ENCODE measurements around the gene ATP5PO.

Gene ATP5PO

GRCh38 chr21:33898586-33898985 is 17.0 kb downstream of the ATP5PO start:
- DNase-seq (ENCODE audit: low read depth): no peak

GRCh38 chr21:33897739-33898138 is 17.9 kb downstream of the ATP5PO start:
- DNase-seq (ENCODE audit: low read depth): no peak

DNA sequence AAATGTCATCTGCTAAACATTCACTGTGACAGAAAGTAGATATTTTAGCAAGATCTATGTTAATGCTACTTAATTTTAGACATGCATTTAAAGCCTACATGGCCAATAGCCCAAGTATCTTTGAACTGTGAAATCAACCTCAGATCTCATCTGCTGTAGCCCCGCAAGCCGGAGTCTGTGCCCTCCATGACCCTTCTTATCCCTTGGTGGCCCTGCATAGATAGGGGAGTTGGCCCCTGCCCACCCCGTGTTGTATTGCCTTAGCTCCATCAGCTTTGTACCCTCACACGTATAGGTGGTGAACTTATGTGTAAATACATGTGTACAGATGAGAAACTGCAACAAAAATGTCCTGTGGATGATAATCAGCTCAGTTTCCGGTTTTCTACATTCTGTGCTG is 18.5 kb downstream of the ATP5PO start:
- DNase-seq (ENCODE audit: low read depth): no peak

GRCh38 chr21:33896691-33897090 is 18.9 kb downstream of the ATP5PO start:
- no peak for DNase-seq (ENCODE audit: low read depth)

DNA sequence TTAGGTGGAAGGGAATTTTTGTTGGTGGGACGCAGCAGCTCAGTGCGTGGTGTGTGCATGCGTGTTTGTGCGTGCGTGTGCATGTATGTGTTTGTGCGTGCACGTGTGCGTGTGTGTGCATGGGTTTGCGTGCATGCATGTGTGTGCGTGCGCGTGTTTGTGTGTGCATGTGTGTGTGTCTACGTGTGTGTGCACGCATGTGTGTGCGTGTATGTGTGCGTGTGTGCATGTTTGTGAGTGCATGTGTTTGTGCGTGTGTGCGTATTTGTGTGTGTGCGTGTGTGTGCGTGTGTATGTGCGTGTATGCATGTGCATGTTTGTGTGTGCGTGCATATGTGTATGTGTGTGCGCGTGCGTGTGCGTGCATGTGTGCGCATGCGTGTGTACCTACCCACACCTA is 20.2 kb downstream of the ATP5PO start:
- DNase-seq (ENCODE audit: low read depth): no peak

DNA sequence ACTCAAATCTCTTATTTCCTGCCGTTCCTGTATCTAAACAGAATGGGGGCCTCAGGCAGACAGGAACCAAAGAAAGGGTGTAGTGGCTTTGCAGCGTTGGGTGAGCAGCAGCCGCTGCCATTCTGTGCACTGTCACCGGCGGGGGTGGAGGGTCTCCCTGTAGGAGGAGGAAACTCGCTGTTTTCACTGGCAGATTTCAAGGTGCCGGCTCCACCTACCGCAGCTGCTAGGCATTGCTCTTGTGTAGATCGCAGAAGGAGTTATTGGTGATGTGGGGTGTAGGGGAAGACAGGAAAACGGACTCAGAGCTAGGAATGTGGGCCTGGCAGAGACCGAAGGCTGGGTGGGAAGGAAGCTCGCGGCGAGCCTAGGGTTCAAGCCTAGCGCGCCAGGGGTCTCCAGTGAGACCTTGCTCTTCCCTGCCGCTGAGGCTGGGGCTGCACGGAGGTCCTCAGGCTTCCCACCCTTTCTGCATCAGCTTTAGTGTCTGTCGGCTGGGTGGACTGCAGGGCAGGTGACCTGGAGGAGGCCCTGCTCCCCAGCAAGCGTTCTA is 20.8 kb downstream of the ATP5PO start:
- peak; percentile 38 for DNase-seq (ENCODE audit: low read depth)

- no peak for DNase-seq (ENCODE audit: low read depth)
Observed at GRCh38 chr21:33893917-33894316, 21.7 kb downstream of the ATP5PO start.

DNA sequence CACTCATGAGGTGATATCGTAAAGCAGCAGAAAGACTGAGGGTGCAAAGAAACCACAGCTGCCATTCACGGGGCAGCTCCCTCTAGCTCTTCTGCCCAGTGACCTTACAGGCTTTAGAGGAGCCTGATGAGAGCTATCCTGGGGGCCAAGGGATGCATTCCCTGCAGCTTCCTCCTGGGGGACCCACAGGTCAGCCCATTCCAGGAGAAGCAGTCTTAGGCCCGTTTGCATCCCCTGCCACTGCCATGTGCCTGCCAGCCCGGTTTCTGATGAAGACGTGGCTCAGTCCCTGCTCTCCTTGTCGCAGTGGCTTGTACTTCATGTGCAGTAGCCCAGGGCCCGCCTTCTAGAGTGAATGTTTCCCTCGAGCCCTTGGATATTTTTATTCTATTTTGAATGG is 22.8 kb downstream of the ATP5PO start:
- DNase-seq (ENCODE audit: low read depth): no peak

GRCh38 chr21:33890187-33890586 is 25.4 kb downstream of the ATP5PO start:
- no peak for DNase-seq (ENCODE audit: low read depth)

- no peak for DNase-seq (ENCODE audit: low read depth)
Observed at GRCh38 chr21:33886321-33886720, 29.3 kb downstream of the ATP5PO start.

DNA sequence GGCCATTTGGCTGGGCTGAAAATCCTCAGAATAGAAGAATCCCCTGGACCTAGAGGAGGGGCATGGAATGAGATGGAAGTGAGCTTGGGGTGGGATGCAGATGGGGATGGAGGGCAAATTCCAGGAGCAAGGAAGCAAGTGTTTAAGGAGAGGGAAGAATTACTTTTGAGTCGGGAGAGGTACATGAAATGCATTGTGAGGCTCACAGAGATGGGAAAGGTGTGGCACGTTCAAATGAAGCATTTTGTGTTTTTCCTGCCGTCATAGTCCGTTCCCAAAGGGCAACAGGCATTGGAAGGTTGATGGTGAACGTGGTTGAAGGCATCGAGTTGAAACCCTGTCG is 30.5 kb downstream of the ATP5PO start:
- DNase-seq (ENCODE audit: low read depth): no peak

- no peak for DNase-seq (ENCODE audit: low read depth)
Observed at GRCh38 chr21:33884376-33885171, 31.0 kb downstream of the ATP5PO start.

- DNase-seq (ENCODE audit: low read depth): no peak
Observed at GRCh38 chr21:33883118-33883517, 32.5 kb downstream of the ATP5PO start.

GRCh38 chr21:33881689-33882440 is 33.7 kb downstream of the ATP5PO start:
- no peak for DNase-seq (ENCODE audit: low read depth)

DNA sequence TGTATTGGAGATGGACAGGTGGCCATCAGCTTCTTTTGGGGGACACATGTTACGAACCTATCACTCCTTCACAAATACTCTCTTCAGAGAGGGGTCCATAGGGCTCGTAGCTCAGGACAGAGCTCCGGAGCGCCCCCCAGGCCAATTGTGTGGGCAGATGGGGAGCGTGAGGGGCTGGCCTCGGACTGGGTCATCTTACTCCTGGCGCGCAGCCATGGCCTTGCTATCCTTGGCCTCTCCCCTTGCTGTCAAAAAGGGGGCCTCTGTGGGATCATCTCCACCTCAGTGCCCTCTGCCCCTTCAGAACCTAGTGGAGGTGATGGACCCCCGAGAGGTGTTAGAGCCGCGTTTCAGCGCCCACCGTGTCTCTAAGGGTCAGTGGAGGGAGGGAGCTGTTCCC is 35.0 kb downstream of the ATP5PO start:
- DNase-seq (ENCODE audit: low read depth): no peak

DNA sequence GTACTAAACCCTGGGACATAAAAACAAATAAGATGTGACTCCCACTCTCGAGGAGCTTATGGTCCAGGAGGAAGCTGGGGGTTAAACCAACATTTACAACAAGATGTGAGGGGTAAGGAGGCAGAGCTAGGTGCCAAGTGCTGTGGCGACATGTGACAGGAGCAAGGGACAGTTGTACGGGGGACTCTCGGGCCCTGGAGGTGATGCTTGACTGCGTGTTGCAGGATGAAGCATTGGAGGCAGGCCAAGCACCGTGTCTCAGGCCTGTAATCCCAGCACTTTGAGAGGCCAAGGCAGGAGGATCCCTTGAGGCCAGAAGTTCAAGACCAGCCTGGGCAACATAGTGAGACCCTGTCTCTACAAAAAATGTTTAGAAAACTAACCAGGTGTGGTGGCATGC is 36.8 kb downstream of the ATP5PO start:
- DNase-seq (ENCODE audit: low read depth): no peak

DNA sequence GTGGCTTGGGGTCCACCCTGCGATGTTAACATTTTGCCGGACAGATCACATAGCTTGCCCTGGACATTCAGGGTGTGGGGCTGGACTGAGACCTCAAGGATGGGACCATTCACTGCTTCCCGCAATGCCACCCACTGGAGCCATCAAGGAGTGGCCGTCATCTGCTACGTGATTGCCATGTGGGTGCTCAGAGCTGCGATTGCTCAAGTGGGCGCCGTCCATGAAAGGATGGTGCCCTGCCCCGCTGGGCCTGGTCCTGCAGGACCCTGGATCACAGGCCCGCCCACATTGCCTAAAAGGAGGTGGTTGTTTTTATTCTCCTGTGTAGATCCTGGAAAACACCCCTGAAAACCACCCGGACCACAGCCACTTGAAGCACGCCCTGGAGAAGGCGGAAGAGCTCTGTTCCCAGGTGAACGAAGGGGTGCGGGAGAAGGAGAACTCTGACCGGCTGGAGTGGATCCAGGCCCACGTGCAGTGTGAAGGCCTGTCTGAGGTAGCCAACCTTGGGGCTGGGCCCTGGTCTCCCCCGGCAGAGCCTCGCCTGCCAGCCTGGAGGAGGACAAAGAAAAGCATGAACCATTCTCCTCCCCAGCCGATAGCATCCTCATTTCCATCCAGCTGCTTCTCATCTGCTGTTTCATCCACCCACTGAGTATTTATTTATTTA is 40.4 kb downstream of the ATP5PO start:
- DNase-seq (ENCODE audit: low read depth): no peak

DNA sequence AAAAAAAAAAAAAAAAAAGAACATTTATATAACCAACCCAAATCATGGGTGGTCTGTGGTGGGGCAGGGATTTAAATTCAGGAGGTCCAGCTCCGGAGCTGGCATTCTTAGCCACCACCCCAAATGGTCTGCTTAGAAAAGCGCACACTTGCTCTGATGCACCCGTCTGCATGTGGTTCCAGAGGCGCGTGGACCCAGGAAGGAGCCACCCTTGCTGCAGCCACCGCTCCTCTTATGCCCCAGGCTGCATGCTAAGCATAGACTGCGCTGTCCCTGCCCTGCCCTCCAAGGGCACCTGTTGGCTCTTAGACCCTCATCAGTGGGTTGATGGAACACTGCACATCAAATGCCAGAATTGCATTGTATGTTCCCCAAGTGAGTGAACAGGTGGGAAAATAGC is 41.4 kb downstream of the ATP5PO start:
- no peak for DNase-seq (ENCODE audit: low read depth)

- DNase-seq (ENCODE audit: low read depth): no peak
Observed at GRCh38 chr21:33872881-33873515, 42.6 kb downstream of the ATP5PO start.

GRCh38 chr21:33871171-33871570 is 44.4 kb downstream of the ATP5PO start:
- DNase-seq (ENCODE audit: low read depth): no peak

DNA sequence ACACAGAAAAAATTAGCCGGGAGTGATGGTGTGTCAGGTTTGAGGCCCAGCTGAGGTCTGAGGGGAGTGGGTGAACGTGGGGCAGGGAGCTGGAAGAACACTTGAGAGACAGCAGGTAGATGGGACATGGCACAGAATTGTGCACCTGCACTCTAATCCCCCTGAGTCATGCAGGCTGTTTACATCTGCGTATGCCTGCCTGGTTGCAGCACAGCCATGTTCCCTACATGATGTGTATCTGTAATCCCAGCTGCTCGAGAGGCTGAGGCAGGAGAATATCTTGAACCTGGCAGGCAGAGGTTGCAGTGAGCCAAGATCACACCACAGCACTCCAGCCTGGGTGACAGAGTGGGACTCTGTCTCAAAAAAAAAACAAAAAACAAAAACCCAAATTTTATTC is 44.8 kb downstream of the ATP5PO start:
- no peak for DNase-seq (ENCODE audit: low read depth)

DNA sequence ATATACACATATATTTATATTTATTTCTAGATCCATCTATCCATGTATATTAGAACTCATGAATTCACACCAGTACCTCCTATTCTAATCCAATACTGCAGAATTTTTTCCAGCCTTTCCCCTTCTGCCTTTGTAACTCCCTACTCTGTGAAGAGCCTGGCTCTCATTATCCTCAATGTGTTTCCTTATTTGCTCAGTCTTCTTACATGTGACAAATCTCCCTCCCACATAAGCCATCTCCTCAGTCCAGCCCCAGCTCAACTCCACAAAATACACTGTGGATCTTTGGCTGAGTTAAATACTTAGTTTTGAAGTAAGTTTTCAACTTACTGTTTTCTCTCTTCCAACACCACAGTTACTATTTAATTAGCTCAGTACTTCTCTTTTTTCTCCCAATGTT is 45.7 kb downstream of the ATP5PO start:
- DNase-seq (ENCODE audit: low read depth): no peak
